Neural progenitor cell (in vitro differentiated cells): ENCODE measurements around the gene CHPF2. TPM values are rescaled to one million over a fixed set of nuclear protein-coding genes. Genes with fewer than 3 reads are reported as not detected.
A peak's percentile ranks its signal among the peaks of the same experiment; 100 is the strongest.

Experiments used
- DNase-seq: peaks from one replicate; pipeline ENCODE4 v3.0.0-alpha.2; 2016; ENCODE audit warnings: low spot score
- H2AFZ ChIP-seq: fragments of 200-600 bp; sonication (generic); replicated peaks from 2 replicates; pipeline ENCODE4 v1.6.1; 2016; ENCODE audit warnings: antibody characterized with exemption
- H3F3A ChIP-seq: fragments of 200-600 bp; sonication (generic); 2 replicates; pipeline ENCODE4 v1.6.1; 2016; ENCODE audit warnings: antibody characterized with exemption, low read depth
- H3K27ac ChIP-seq: fragments of 200-600 bp; sonication (generic); 2 replicates; pipeline ENCODE4 v1.5.1; 2016; ENCODE audit warnings: mild to moderate bottlenecking
- H3K27me3 ChIP-seq: fragments of 200-600 bp; sonication (generic); 2 replicates; pipeline ENCODE4 v1.6.1; 2016; ENCODE audit warnings: mild to moderate bottlenecking, moderate library complexity
- H3K36me3 ChIP-seq: fragments of 200-600 bp; sonication (generic); 2 replicates; pipeline ENCODE4 v1.5.1; 2016
- H3K4me1 ChIP-seq: fragments of 200-600 bp; sonication (generic); 2 replicates; pipeline ENCODE4 v1.6.1; 2016; ENCODE audit warnings: mixed run types
- H3K4me2 ChIP-seq: fragments of 200-600 bp; sonication (generic); 2 replicates; pipeline ENCODE4 v1.6.1; 2016
- H3K4me3 ChIP-seq: fragments of 200-600 bp; sonication (generic); 2 replicates; pipeline ENCODE4 v1.5.1; 2016
- H3K79me2 ChIP-seq: fragments of 200-600 bp; sonication (generic); 2 replicates; pipeline ENCODE4 v1.6.1; 2016; ENCODE audit warnings: low read depth
- H3K9ac ChIP-seq: fragments of 200-600 bp; sonication (generic); 2 replicates; pipeline ENCODE4 v1.6.1; 2016
- H3K9me3 ChIP-seq: fragments of 200-600 bp; sonication (generic); 2 replicates; pipeline ENCODE4 v1.5.1; 2016; ENCODE audit warnings: low read depth
- H4K20me1 ChIP-seq: fragments of 200-600 bp; sonication (generic); 2 replicates; pipeline ENCODE4 v1.6.1; 2016; ENCODE audit warnings: low read depth
- H3K27ac Mint-ChIP-seq: 3 replicates; pipeline ENCODE4 v1.8.0; 2021; ENCODE audit warnings: mixed read lengths
- H3K27me3 Mint-ChIP-seq: 2 replicates; pipeline ENCODE4 v1.8.0; 2022; ENCODE audit warnings: low read depth, mild to moderate bottlenecking, inconsistent platforms, moderate library complexity, mixed read lengths; ENCODE audit not compliant: insufficient read depth
- H3K36me3 Mint-ChIP-seq: 3 replicates; pipeline ENCODE4 v1.8.0; 2021; ENCODE audit warnings: mixed read lengths
- H3K4me1 Mint-ChIP-seq: 3 replicates; pipeline ENCODE4 v1.8.0; 2021; ENCODE audit warnings: mixed read lengths
- H3K4me3 Mint-ChIP-seq: 3 replicates; pipeline ENCODE4 v1.8.0; 2021; ENCODE audit warnings: mild to moderate bottlenecking, moderate library complexity, mixed read lengths
- H3K9me3 Mint-ChIP-seq: 3 replicates; pipeline ENCODE4 v1.8.0; 2020; ENCODE audit warnings: mixed read lengths
- CTCF ChIP-seq: fragments of 200-600 bp; sonication (generic); IDR thresholded peaks from 2 replicates; pipeline ENCODE4 v1.5.1; 2017; ENCODE audit warnings: antibody characterized with exemption, mild to moderate bottlenecking
- EZH2 ChIP-seq: fragments of 200-600 bp; sonication (generic); IDR thresholded peaks from 2 replicates; pipeline ENCODE4 v1.6.1; 2017; ENCODE audit warnings: antibody characterized with exemption, mild to moderate bottlenecking, moderate library complexity
- EZH2phosphoT487 ChIP-seq: fragments of 200-600 bp; sonication (generic); IDR thresholded peaks from 2 replicates; pipeline ENCODE4 v1.6.1; 2017; ENCODE audit warnings: antibody characterized with exemption
- total RNA-seq: library from RNA; depleted of rRNA; stranded (reverse); fragments of >200 nt; gene quantifications from 2 replicates; pipeline ENCODE4 v1.2.3, GENCODE V29; 2015; ENCODE audit warnings: low replicate concordance

CHPF2 gene
- total RNA-seq, 1 donor from 2014 or later, result 8.8 TPM

GRCh38 chr7:151210087-151210854, 22.0 kb upstream of the CHPF2 start, which contains the start of gene H2BK1:
Gene H2BK1, minus strand, starts transcription at chr7:151210488. Its CDS starts 170 bp downstream, at chr7:151210318.
- H4K20me1 ChIP-seq, result peaks cover 7% of the 10 kb centered on the region
- H3K4me2 ChIP-seq, result peak within 1 kb of the TSS; percentile 63
- H3F3A ChIP-seq, result peaks cover 16% of the 10 kb centered on the region
- Mint-ChIP-seq H3K27ac (no peak within 1 kb of the TSS), H3K36me3 (peaks cover 11% of the 10 kb centered on the region), H3K4me3 (no peak within 1 kb of the TSS), H3K9me3 (no peaks in the 10 kb centered on the region), H3K27me3 (peaks cover 7% of the 10 kb centered on the region), H3K4me1 (peaks cover 2% of the 10 kb centered on the region)
- H3K27ac ChIP-seq, result no peak within 1 kb of the TSS
- peaks cover 18% of the 10 kb centered on the region for H3K4me1 ChIP-seq
- no peak within 1 kb of the TSS for H2AFZ ChIP-seq
- no peak for TF ChIP-seq EZH2phosphoT487
- no peak for TF ChIP-seq CTCF
- no peak within 1 kb of the TSS for H3K9ac ChIP-seq
- H3K9me3 ChIP-seq, result no peaks in the 10 kb centered on the region
- DNase-seq, result peak; percentile 55
- peak within 1 kb of the TSS; percentile 5 for H3K4me3 ChIP-seq
- no peaks in the 10 kb centered on the region for H3K36me3 ChIP-seq
- H3K27me3 ChIP-seq, result peaks cover 10% of the 10 kb centered on the region
- no peaks in the 10 kb centered on the region for H3K79me2 ChIP-seq

- Histone ChIP-seq H3K79me2 (no peaks in the 10 kb centered on the region), H3K4me3 (no peak overlapping the region), H2AFZ (no peak overlapping the region), H3K4me1 (peaks cover 18% of the 10 kb centered on the region), H3K27me3 (peaks cover under 1% of the 10 kb centered on the region), H3K9me3 (no peaks in the 10 kb centered on the region), H3F3A (peaks cover 16% of the 10 kb centered on the region), H4K20me1 (peaks cover 7% of the 10 kb centered on the region), H3K9ac (no peak overlapping the region), H3K4me2 (no peak overlapping the region), H3K27ac (peak overlapping the region; percentile 46), H3K36me3 (no peaks in the 10 kb centered on the region)
- DNase-seq, result no peak
- no peak overlapping the region for H3K27ac Mint-ChIP-seq
- H3K4me1 Mint-ChIP-seq, result peaks cover 2% of the 10 kb centered on the region
- H3K27me3 Mint-ChIP-seq, result peaks cover 7% of the 10 kb centered on the region
- no peak overlapping the region for H3K4me3 Mint-ChIP-seq
- no peaks in the 10 kb centered on the region for H3K9me3 Mint-ChIP-seq
- no peak for TF ChIP-seq EZH2
- H3K36me3 Mint-ChIP-seq, result peaks cover 11% of the 10 kb centered on the region
Observed at GRCh38 chr7:151211155-151211772, 21.0 kb upstream of the CHPF2 start.

- no peaks in the 10 kb centered on the region for H3K27me3 ChIP-seq
- no peak overlapping the region for H3K9ac ChIP-seq
- H3K79me2 ChIP-seq, result no peaks in the 10 kb centered on the region
- peaks cover 16% of the 10 kb centered on the region for H3F3A ChIP-seq
- H3K9me3 Mint-ChIP-seq, result no peaks in the 10 kb centered on the region
- H3K27ac ChIP-seq, result no peak overlapping the region
- H3K4me1 Mint-ChIP-seq, result peaks cover 2% of the 10 kb centered on the region
- H3K4me3 ChIP-seq, result no peak overlapping the region
- no peak overlapping the region for H3K4me3 Mint-ChIP-seq
- H3K36me3 ChIP-seq, result no peaks in the 10 kb centered on the region
- no peak for DNase-seq
- TF ChIP-seq EZH2phosphoT487 (no peak), CTCF (no peak), EZH2 (no peak)
- no peaks in the 10 kb centered on the region for H3K9me3 ChIP-seq
- peaks cover 6% of the 10 kb centered on the region for H3K27me3 Mint-ChIP-seq
- H3K27ac Mint-ChIP-seq, result no peak overlapping the region
- H4K20me1 ChIP-seq, result peaks cover 7% of the 10 kb centered on the region
- H3K4me1 ChIP-seq, result peaks cover 18% of the 10 kb centered on the region
- peaks cover 11% of the 10 kb centered on the region for H3K36me3 Mint-ChIP-seq
- no peak overlapping the region for H2AFZ ChIP-seq
- no peak overlapping the region for H3K4me2 ChIP-seq
Observed at GRCh38 chr7:151212626-151213025, 19.7 kb upstream of the CHPF2 start.

GRCh38 chr7:151213826-151214225, 18.5 kb upstream of the CHPF2 start:
- Mint-ChIP-seq H3K4me3 (no peak overlapping the region), H3K9me3 (no peaks in the 10 kb centered on the region), H3K4me1 (peaks cover 2% of the 10 kb centered on the region), H3K36me3 (peaks cover 22% of the 10 kb centered on the region), H3K27ac (no peak overlapping the region), H3K27me3 (peaks cover 3% of the 10 kb centered on the region)
- no peak for DNase-seq
- no peak overlapping the region for H2AFZ ChIP-seq
- H3K4me3 ChIP-seq, result no peak overlapping the region
- no peak for TF ChIP-seq EZH2phosphoT487
- TF ChIP-seq CTCF, result no peak
- no peak for TF ChIP-seq EZH2
- no peaks in the 10 kb centered on the region for H3K36me3 ChIP-seq
- H3K4me2 ChIP-seq, result no peak overlapping the region
- no peaks in the 10 kb centered on the region for H3K27me3 ChIP-seq
- no peaks in the 10 kb centered on the region for H3K79me2 ChIP-seq
- peaks cover 7% of the 10 kb centered on the region for H4K20me1 ChIP-seq
- peaks cover 16% of the 10 kb centered on the region for H3F3A ChIP-seq
- peaks cover 18% of the 10 kb centered on the region for H3K4me1 ChIP-seq
- no peak overlapping the region for H3K9ac ChIP-seq
- H3K9me3 ChIP-seq, result no peaks in the 10 kb centered on the region
- no peak overlapping the region for H3K27ac ChIP-seq
